NCI-H187 (cell line): ENCODE data around the gene MBOAT2.
"Not testable (repeated sequence)": the region's sequence is repeated elsewhere in the genome, so short reads cannot be mapped to it uniquely, and the experiment has no call there.

ENCODE experiments used
- DNase-seq, 2 experiments: peaks; one replicate each; lab custom pipeline; 2025; lab: John Stamatoyannopoulos, UW

The MBOAT2 gene

DNA sequence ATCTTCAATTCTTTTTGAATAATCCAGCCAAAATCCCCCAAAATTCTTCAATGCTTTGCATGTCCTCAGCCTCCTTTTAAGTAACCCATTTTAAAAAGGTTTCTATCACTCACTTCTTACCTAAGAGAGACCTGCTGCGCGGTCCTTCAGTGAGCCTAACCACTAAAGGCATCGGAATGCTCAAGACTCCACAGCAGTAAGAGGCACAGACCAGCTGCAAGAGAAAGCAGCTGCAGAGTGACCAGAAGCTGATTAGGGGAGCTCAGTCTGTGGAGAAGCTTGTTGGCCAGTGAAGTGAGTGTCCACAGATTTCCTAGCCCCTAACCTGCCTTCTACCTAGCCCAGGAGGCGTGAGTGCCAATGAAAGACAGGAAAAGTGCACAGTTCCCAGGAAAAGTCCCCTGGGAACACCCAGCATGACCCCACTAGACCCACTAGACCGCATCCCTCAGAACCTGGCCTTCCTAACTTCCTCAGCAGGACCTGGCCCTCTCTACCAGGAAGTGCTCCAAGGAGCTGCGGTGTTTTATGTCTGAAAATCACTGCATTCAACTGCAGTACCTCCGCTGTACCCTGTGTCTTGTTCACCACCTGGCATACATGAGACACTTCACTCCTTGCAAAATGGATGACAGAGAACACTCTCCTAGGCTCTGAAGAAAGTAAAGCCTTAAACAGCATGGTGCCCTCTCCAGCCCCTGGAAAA is 10.1 kb downstream of the MBOAT2 start:
- no peak for DNase-seq

DNA sequence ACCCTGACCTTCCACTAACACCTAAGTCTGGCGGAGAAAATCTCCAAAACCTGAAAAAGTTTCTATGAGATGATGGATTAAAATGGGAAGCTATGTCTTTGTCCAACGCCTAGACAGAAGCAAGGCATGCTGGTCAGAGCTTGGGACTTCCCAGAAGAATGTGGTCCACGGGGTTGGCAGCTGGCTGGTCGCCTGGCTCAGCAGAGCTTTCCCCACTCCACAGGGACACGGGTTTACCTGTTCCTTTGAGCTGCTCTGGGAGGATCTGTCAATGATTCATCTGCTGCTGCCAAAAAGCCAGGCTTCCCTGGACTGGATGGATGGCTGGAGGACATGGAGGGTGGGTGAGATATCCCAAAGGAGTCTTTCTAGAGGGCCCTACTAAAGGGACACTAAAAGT is 10.8 kb downstream of the MBOAT2 start:
- no peak for DNase-seq

GRCh38 chr2:8989536-8990079 is 13.9 kb downstream of the MBOAT2 start:
- DNase-seq = no peak

GRCh38 chr2:8987410-8987809 is 16.1 kb downstream of the MBOAT2 start:
- no peak for DNase-seq

DNA sequence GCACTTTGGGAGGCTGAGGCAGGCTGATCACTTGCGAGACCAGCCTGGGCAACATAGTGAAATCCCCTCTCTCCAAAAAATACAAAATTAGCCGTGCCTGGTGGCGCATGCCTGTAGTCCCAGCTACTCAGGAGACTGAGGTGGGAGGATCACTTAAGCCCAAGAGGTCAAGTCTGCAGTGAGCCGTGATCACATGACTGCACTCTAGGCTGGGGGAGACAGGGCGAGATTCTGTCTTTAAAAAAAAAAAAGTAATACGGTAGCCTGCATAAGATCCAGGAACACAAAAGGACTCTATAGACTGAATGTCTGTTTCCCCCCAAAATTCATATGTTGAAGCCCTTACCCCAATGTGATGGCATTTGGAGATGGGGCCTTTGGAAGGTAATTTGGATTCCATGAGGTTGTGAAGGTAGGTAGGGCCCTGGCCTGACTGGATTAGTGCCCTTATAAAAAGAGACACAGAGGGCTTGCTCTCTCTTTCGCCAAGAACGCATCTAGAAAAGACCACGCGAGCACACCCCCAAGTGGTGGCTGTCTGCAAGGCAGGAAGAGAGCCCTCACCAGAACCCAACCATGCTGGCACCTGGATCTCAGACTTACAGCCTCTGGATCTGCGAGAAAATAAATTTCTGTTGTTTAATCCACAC is 17.0 kb downstream of the MBOAT2 start:
- no peak for DNase-seq

- DNase-seq = no peak
Observed at GRCh38 chr2:8985561-8986326, 17.7 kb downstream of the MBOAT2 start.

DNA sequence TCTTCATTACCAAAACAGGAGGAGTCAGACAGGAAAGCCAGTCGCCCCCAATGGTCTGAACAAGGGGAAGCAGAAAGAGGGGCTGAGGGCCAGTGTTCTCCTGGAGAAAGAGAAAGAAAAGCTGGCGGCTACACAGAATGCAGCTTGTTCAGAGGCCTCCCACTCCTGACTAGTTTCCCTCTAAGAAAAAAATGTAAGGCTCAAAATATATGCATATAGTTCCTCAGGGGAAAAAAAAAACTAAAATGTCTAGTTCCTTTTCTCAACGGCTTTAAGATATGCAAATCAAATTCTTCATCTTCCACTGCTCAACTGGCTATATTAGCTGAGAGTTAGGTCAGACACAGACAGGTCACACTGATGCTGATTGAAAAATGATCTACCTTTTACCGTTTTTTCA is 18.6 kb downstream of the MBOAT2 start:
- no peak for DNase-seq

DNA sequence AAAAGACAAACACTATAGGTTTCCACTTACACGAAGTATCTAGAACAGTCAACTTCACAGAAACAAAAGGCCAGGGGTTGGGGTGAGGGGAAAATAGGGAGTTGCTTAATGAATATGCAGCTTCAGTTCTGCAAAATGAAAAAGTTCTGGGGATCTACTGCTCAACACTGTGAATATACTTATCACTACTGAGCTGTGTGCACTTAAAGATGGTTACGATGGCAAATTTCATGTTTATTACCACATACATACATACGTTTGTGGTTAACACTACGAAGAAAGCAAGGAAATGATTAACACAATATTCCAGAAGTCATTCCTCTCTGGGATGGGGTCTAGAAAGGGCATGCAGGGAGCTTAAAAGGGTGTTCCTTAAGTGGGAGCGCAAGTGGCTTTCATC is 19.3 kb downstream of the MBOAT2 start:
- no peak for DNase-seq

DNA sequence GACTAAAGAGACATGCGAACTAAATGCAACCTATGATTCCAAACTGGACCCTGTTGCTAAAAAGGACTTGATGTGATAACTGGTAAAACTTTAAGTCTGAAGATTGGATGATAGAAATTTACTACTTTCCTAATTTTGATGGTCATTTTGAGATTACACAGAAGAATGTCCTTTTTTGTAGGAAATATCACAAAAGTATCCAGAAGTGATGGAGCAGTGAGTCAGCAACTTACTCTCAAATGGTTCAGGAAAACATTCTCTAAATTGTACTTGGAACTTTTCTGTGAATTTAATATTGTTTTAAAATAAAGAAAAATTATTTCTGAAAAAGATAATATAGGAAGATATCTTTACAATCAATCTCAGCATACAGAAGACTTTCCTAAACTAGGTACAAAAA is 19.9 kb downstream of the MBOAT2 start:
- DNase-seq = no peak

DNA sequence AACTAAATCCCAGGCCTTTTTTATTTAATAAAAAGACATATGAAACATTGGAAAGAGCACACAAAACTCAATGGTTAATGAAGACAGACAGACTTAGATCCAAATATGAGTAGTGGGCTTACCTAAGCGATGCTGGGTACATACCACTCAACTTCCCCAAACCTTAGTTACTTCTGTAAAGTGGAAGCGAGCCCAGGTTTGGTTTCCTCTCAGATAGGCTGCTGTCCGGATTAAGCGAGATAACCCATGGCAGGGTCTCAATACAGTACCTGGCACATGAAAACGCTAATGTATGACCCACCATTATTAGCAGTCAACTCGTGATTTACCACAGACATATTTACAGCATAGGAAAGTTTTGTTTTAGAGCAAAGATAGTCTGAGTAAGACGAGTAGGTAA is 21.6 kb downstream of the MBOAT2 start:
- DNase-seq = no peak

GRCh38 chr2:8980096-8980495 is 23.4 kb downstream of the MBOAT2 start:
- DNase-seq = no peak

DNA sequence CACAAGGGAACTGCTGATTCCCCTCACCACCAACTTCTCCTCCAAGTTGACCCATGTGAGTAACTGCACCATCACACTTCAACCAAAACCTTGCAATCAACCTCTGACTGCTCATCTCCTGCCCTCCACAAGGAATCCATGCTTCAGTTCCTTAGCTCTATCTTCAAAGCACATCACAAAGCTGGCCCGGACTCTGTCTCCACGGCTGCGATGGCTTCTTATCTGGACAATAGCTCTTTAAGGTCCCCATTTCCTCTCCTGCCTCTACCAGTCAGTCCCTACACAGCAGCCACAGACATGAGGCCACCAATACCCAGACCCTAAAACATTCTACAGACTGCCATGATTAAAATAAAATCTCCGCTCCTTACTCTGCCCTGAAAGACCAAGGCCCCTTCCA is 25.7 kb downstream of the MBOAT2 start:
- DNase-seq = no peak

DNA sequence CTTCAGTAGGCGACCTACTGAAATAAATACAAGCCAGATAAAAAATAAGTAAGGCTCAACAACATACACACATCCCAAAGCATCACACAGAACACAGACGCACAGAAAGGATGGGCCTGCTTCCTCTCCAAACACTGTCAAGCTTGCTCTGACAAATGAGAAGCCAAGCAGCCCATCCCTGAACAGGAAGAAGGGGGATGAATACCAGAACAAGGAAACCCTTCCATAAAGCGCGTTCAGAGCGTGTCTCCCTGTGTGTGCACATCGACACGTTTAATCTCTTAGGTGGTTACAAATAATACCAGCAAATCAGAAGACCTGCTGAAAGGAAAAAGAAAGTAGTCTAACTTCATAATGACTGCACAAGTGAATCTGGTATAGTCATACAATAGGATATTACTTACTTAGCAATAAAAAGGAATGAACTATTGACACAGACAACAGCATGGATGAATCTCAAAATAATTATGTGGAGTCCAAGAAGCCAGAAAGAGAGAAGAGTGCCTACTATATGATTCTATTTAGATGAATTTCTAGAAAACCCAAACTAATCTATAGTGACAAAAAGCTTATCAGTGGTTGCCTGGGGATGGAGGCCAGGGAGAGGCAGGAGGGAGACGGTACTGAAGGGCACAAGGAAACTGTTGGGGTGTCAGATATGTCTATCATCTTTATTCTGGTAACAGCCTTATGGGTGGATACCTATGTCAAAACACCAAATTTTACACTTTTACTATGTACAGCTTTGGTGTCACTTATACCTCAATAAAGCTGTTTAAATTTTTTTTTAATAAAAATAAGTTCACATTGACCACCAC is 26.8 kb downstream of the MBOAT2 start:
- no peak for DNase-seq

GRCh38 chr2:8974016-8974415 is 29.5 kb downstream of the MBOAT2 start:
- no peak for DNase-seq

GRCh38 chr2:8973017-8973416 is 30.5 kb downstream of the MBOAT2 start:
- DNase-seq = not testable (repeated sequence)

GRCh38 chr2:8972535-8972934 is 30.9 kb downstream of the MBOAT2 start:
- not testable (repeated sequence) for DNase-seq

GRCh38 chr2:8969348-8969747 is 34.1 kb downstream of the MBOAT2 start:
- DNase-seq = not testable (repeated sequence)

DNA sequence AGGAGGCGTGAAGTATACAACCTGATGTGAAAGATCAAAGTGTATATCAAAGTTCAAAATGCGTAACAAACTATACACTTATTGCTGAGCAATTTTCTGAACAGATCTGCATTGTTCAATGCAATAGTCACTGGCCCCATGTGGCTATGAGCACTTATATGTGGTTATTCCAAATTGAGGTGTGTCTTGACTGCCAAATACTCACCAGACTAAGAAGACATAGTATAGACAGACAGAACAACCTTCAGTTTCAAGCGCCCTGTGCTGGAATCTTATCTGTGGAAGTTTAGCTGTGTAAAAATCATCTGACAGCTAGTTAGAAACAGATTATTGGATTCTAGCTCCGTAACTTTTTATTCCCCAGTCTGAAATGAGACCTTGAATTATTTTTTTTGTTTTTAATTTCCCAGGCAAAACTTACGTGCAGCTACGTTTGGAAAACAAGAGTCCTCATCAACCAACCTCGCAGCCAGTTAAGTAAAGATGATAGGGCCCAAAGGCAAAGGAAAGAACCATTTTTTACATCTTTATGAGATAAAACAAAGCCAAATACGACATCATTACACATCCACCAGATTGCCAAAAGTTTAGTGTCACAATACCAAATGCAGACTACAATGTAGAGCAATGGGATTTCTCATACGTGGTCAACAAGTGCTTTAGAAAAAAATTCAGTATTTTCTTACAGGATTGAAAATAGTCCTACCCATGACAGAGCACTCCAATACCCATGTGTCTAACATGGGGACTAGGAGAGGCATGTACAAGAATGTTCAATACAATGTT is 37.2 kb downstream of the MBOAT2 start:
- DNase-seq = no peak

- no peak for DNase-seq
Observed at GRCh38 chr2:8965216-8965969, 38.1 kb downstream of the MBOAT2 start.

GRCh38 chr2:8962890-8963289 is 40.6 kb downstream of the MBOAT2 start:
- DNase-seq = no peak
